ENCODE data around the gene EFNA1.
"Not testable (repeated sequence)": the region's sequence is repeated elsewhere in the genome, so short reads cannot be mapped to it uniquely, and the experiment has no call there.

Gene EFNA1

GRCh38 chr1:155117610-155118009 is 10.1 kb upstream of the EFNA1 start:
- no peak overlapping the region for H3K4me3 ChIP-seq (ENCODE audit: low read length)
- no peak for TF ChIP-seq CTCF (conservative IDR thresholded peaks at IDR 0.05; ENCODE audit: low read depth, low read length)
- no peak for DNase-seq (ENCODE audit: low read depth)

- not testable (repeated sequence) for H3K4me3 ChIP-seq (ENCODE audit: low read length); DNase-seq (ENCODE audit: low read depth)
Observed at GRCh38 chr1:155118090-155118489, 9.6 kb upstream of the EFNA1 start.

GRCh38 chr1:155120253-155120652 is 7.4 kb upstream of the EFNA1 start:
- no peak for TF ChIP-seq CTCF (conservative IDR thresholded peaks at IDR 0.05; ENCODE audit: low read depth, low read length)
- DNase-seq (ENCODE audit: low read depth): no peak
- no peak overlapping the region for H3K4me3 ChIP-seq (ENCODE audit: low read length)

- H3K4me3 ChIP-seq (ENCODE audit: low read length): no peak overlapping the region
- TF ChIP-seq CTCF (conservative IDR thresholded peaks at IDR 0.05; ENCODE audit: low read depth, low read length): no peak
- no peak for DNase-seq (ENCODE audit: low read depth)
Observed at GRCh38 chr1:155121249-155121648, 6.4 kb upstream of the EFNA1 start.

GRCh38 chr1:155122308-155122707 is 5.4 kb upstream of the EFNA1 start:
- TF ChIP-seq CTCF (conservative IDR thresholded peaks at IDR 0.05; ENCODE audit: low read depth, low read length): no peak
- no peak for DNase-seq (ENCODE audit: low read depth)
- no peak overlapping the region for H3K4me3 ChIP-seq (ENCODE audit: low read length)

- no peak for DNase-seq (ENCODE audit: low read depth)
- no peak overlapping the region for H3K4me3 ChIP-seq (ENCODE audit: low read length)
- TF ChIP-seq CTCF (conservative IDR thresholded peaks at IDR 0.05; ENCODE audit: low read depth, low read length): no peak
Observed at GRCh38 chr1:155123801-155124200, 3.9 kb upstream of the EFNA1 start.

- no peak for TF ChIP-seq CTCF (conservative IDR thresholded peaks at IDR 0.05; ENCODE audit: low read depth, low read length)
- DNase-seq (ENCODE audit: low read depth): no peak
- H3K4me3 ChIP-seq (ENCODE audit: low read length): no peak overlapping the region
Observed at GRCh38 chr1:155124503-155125463, 2.9 kb upstream of the EFNA1 start.
